SH-SY5Y (cell line): Measurements from ENCODE around the gene COL20A1.

Experiments used
- GATA2 ChIP-seq: IDR thresholded peaks from 2 replicates; pipeline ENCODE4 v1.6.1; 2011; ENCODE audit warnings: mild to moderate bottlenecking, low read depth, low read length
- GATA3 ChIP-seq: IDR thresholded peaks from 2 replicates; pipeline ENCODE4 v1.6.1; 2011; ENCODE audit warnings: low read depth, mild to moderate bottlenecking, low read length, moderate library complexity

GRCh38 chr20:63257629-63258028 is 35.4 kb upstream of the COL20A1 start:
- no peak for TF ChIP-seq GATA2
- no peak for TF ChIP-seq GATA3
